GM12873 (cell line): ENCODE results near the gene PWWP2B.

ENCODE experiments used
- CTCF ChIP-seq: IDR thresholded peaks from 2 replicates; pipeline ENCODE4 v1.5.1; 2012; ENCODE audit warnings: low read depth, mild to moderate bottlenecking, moderate library complexity, low read length, control low read depth; ENCODE audit not compliant: insufficient read depth; ENCODE audit errors: missing control alignments

The PWWP2B gene

DNA sequence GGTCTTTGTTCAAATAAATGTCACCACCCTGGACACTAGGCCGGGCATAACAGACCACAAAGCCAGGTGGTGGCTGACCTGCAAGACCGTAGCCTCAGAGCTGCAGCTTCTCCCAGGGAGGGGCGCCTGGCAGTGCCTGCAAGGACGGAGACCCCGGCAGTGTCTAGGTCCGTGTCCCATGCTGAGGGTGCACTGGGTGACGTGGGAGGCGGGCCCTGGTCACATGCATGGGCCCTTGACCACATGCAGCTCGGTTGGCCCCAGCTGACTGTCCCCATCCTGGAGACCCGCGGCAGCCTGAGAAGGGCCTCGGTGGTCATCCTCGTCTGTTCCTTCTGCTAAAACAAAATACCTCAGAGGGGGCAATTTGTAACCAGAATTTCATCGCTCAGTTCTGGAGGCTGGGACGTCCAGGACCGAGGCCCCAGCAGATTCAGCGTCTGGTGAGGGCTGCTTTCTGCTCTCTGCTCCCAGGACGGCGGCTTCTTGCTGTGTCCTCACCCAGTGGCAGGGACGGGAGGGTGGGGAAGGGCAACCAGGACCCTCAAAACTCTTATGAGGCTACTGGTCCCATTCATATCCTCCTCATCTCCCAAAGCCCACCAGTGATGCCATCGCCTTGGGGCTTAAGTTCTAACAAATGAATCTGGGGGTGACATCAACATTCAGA lies 36.8 kb downstream of the PWWP2B start:
- no peak for TF ChIP-seq CTCF

DNA sequence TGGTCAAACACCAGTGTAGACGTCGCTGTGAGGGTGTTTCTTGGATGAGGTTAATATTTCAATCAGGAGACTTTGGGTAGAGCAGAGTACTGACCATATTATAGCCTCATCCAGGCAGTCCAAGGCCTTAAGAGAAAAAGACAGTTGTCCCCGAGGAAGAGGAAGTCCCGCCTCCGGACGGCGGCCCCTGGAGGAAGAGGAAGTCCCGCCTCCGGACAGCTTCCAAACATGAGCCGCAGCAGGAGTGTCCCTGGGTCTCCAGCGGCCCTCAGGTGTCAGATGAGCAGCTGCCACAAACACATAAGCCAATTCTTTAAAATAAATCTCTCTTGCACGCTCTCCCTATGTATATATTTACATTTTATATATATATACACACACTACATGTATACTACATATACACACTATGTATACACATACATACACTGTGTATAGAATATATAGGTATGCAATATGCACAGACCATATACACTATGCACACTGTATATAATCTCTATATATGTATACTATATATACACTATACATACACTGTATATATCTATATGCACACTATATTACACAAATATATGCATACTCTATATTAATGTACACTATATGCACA lies 37.5 kb downstream of the PWWP2B start:
- TF ChIP-seq CTCF = no peak

DNA sequence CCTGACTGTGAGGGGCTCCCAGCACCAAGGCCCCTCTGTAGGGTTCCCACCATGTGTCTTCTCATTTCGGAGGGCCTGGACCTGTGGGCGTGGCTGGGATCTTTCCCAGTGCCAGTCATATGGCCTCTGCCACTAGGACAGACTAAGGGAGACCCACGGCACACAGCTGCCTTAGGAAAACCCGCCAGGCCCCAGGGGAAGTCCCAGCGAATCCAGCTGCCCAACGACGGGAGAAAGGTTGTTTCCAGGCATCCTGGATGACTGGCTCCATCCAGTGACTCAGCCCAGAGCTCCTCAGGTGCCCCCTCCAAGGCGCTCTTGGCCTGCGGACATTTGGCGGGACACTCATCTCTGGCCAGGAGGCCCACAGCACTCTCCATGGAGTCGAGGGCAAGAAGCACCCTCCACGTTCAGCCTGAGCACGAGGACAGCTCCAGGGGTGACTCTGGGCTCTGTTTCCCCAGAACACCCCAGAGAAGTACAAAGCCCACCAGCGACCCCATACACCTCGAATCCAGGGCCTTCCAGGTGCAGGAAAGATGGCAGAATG lies 39.9 kb downstream of the PWWP2B start:
- TF ChIP-seq CTCF = no peak

DNA sequence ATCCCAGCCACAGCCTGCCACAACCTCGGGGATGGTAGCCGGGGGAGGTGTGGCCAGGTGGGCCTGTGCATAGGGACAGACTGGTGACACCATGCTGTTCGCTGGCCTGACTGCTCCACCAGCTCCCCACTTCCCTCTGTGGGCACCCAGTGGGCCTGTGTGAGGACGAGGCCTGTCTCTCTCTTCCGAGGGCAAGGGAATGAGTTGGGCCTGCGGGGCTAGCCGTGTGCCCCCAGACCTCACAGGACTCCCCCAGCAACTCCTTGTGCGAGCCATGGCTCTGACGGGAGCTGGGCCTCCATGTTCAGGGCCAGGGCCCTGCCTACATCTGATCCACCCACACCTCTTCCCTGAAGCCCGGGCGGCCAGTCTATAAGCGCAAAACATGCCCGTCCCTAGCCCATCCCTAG lies 40.5 kb downstream of the PWWP2B start:
- TF ChIP-seq CTCF = no peak

GRCh38 chr10:132438091-132439024 lies 41.4 kb downstream of the PWWP2B start:
- TF ChIP-seq CTCF = no peak

GRCh38 chr10:132439025-132439388 lies 42.0 kb downstream of the PWWP2B start:
- TF ChIP-seq CTCF = no peak
